ENCODE results near the gene KRIT1. TPM values are rescaled to one million over a fixed set of nuclear protein-coding genes. Genes with fewer than 3 reads are reported as not detected.

Gene KRIT1
- total and polyA plus RNA-seq, 2 of the 13 experiments (the other 11 are each of a cell fraction or from before 2014, with no cell fraction given): 29.4 to 37.7 TPM

DNA sequence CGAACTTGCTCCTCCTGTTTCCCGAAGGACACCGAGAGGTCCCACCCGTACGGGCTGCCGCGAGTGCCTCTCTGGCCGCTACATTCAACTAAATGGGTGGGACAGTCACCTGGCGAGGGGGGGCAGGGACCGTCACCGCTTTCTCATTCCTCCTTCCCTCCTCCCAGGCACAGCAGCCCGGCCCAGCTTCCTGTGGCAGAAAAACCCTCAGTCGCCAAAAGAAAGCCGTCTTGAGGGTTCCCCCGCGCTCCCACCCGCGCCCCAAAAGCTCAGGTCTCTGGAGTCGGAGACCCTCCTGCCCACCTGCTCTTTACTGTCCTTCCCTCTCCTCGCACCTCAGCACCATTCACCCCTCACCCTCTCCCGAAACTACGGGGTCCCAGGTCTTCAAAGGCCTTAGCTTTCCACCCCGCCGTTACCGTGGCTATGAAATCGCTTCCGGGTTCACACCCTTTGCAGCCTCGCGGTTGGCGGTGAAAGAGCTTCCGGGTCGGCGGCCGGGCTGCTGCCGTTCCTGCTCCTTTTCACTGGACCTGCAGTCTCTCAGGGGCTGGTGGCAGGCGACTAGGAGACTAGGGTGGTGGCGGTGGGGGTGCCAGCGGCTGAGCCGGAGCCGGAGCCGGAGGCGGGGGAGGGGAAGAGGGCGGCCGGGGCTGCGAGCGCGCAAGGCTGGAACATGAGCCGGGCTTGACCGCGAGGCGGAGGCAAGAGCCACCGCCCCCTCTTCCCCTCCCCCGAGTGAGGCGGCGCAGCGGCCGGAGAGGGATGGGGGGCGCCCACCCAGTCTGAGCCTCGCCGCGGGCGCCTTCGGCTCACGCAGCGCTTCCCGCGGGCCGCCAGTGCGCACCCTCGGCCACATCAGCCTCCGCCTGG is at the start of gene KRIT1, which contains the start of gene ANKIB1 (continued):
- TF ChIP-seq SP1 (IDR thresholded peaks at IDR 0.05): no peak
- peak; percentile 10 for TF ChIP-seq SP1 (CRISPR knock-in tag; IDR thresholded peaks at IDR 0.05)
- no peak; the same call in 1 of the 2 replicates for TF ChIP-seq CENPBD1 (CRISPR knock-in tag; IDR thresholded peaks at IDR 0.05; ENCODE audit: borderline replicate concordance, low read depth)
- peak; percentile 50; the same call in 1 of the 2 replicates for TF ChIP-seq HOXA3 (CRISPR knock-in tag; IDR thresholded peaks at IDR 0.05)
- TF ChIP-seq MAF1 (CRISPR knock-in tag; IDR thresholded peaks at IDR 0.05; ENCODE audit: borderline replicate concordance): peak; percentile 74
- no peak for TF ChIP-seq GMEB2 (CRISPR knock-in tag; IDR thresholded peaks at IDR 0.05; ENCODE audit: low read depth)
- TF ChIP-seq, protein P1, sequence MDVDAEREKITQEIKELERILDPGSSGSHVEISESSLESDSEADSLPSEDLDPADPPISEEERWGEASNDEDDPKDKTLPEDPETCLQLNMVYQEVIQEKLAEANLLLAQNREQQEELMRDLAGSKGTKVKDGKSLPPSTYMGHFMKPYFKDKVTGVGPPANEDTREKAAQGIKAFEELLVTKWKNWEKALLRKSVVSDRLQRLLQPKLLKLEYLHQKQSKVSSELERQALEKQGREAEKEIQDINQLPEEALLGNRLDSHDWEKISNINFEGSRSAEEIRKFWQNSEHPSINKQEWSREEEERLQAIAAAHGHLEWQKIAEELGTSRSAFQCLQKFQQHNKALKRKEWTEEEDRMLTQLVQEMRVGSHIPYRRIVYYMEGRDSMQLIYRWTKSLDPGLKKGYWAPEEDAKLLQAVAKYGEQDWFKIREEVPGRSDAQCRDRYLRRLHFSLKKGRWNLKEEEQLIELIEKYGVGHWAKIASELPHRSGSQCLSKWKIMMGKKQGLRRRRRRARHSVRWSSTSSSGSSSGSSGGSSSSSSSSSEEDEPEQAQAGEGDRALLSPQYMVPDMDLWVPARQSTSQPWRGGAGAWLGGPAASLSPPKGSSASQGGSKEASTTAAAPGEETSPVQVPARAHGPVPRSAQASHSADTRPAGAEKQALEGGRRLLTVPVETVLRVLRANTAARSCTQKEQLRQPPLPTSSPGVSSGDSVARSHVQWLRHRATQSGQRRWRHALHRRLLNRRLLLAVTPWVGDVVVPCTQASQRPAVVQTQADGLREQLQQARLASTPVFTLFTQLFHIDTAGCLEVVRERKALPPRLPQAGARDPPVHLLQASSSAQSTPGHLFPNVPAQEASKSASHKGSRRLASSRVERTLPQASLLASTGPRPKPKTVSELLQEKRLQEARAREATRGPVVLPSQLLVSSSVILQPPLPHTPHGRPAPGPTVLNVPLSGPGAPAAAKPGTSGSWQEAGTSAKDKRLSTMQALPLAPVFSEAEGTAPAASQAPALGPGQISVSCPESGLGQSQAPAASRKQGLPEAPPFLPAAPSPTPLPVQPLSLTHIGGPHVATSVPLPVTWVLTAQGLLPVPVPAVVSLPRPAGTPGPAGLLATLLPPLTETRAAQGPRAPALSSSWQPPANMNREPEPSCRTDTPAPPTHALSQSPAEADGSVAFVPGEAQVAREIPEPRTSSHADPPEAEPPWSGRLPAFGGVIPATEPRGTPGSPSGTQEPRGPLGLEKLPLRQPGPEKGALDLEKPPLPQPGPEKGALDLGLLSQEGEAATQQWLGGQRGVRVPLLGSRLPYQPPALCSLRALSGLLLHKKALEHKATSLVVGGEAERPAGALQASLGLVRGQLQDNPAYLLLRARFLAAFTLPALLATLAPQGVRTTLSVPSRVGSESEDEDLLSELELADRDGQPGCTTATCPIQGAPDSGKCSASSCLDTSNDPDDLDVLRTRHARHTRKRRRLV (CRISPR knock-in tag; IDR thresholded peaks at IDR 0.05): peak; percentile 24; the same call in 1 of the 2 replicates
- peak; percentile 56; the same call in 1 of the 2 replicates for TF ChIP-seq IRF2 (CRISPR knock-in tag; IDR thresholded peaks at IDR 0.05)
- peak; percentile 48; the same call in 1 of the 2 replicates for TF ChIP-seq NKX3-1 (CRISPR knock-in tag; IDR thresholded peaks at IDR 0.05)
- TF ChIP-seq ZSCAN31 (CRISPR knock-in tag; IDR thresholded peaks at IDR 0.05; ENCODE audit: low read depth): no peak; the same call in 1 of the 2 replicates
- 0 out of 2 replicates have a peak, but pooled peaks have one; percentile 35 for TF ChIP-seq ZNF747 (CRISPR knock-in tag; IDR thresholded peaks at IDR 0.05; ENCODE audit: borderline replicate concordance)
- TF ChIP-seq CHCHD3 (CRISPR knock-in tag; IDR thresholded peaks at IDR 0.05): peak; percentile 78; the same call in 1 of the 2 replicates
- TF ChIP-seq ETV6 (CRISPR knock-in tag; conservative IDR thresholded peaks at IDR 0.05): no peak; the same call in 1 of the 2 replicates
- no peak for TF ChIP-seq HOXA7 (CRISPR knock-in tag; IDR thresholded peaks at IDR 0.05)
- TF ChIP-seq HDAC2 (CRISPR knock-in tag; IDR thresholded peaks at IDR 0.05): peak; percentile 51
- TF ChIP-seq ZNF512 (CRISPR knock-in tag; IDR thresholded peaks at IDR 0.05): no peak
- TF ChIP-seq KMT2A (CRISPR knock-in tag; IDR thresholded peaks at IDR 0.05): peak; percentile 89
- peak; percentile 76 for TF ChIP-seq SP2 (CRISPR knock-in tag; IDR thresholded peaks at IDR 0.05)
- TF ChIP-seq CBFB (CRISPR knock-in tag; IDR thresholded peaks at IDR 0.05): no peak
- no peak for TF ChIP-seq ZNF614 (CRISPR knock-in tag; IDR thresholded peaks at IDR 0.05; ENCODE audit: borderline replicate concordance)
- TF ChIP-seq ZNF891 (CRISPR knock-in tag; IDR thresholded peaks at IDR 0.05): peak; percentile 42; the same call in 1 of the 2 replicates
